Endothelial cell (in vitro differentiated cells): Measurements from ENCODE around the gene CACNA1H. TPM values are rescaled to one million over a fixed set of nuclear protein-coding genes. Genes with fewer than 3 reads are reported as not detected.

ENCODE experiments used
- DNase-seq: peaks from one replicate; pipeline ENCODE4 v3.0.0; 2021; ENCODE audit warnings: low spot score
- H3K27ac Mint-ChIP-seq: one replicate; pipeline ENCODE4 v1.8.0; 2021; ENCODE audit warnings: mixed read lengths, inconsistent platforms; ENCODE audit not compliant: unreplicated experiment
- H3K27me3 Mint-ChIP-seq: one replicate; pipeline ENCODE4 v1.8.0; 2021; ENCODE audit warnings: mild to moderate bottlenecking, moderate library complexity, mixed read lengths, inconsistent platforms; ENCODE audit not compliant: unreplicated experiment
- H3K36me3 Mint-ChIP-seq: one replicate; pipeline ENCODE4 v1.8.0; 2021; ENCODE audit warnings: mild to moderate bottlenecking, low read depth, mixed read lengths, inconsistent platforms; ENCODE audit not compliant: unreplicated experiment
- H3K4me1 Mint-ChIP-seq: one replicate; pipeline ENCODE4 v1.8.0; 2021; ENCODE audit warnings: mild to moderate bottlenecking, mixed read lengths, inconsistent platforms; ENCODE audit not compliant: unreplicated experiment
- H3K4me3 Mint-ChIP-seq: one replicate; pipeline ENCODE4 v1.8.0; 2021; ENCODE audit warnings: mild to moderate bottlenecking, mixed read lengths, inconsistent platforms; ENCODE audit not compliant: unreplicated experiment
- H3K9me3 Mint-ChIP-seq: one replicate; pipeline ENCODE4 v1.8.0; 2021; ENCODE audit warnings: mixed read lengths, inconsistent platforms; ENCODE audit not compliant: unreplicated experiment
- total RNA-seq: library from RNA; stranded (reverse); fragmentation: NEBNext Ultra II Directional; extraction: Animal tissue kit (Norgen Biotek cat#: 25700); gene quantifications from one replicate; pipeline ENCODE4 v1.2.1, GENCODE V29; 2021; ENCODE audit not compliant: unreplicated experiment
- TF ChIP-seq, protein P1 (sequence below): fragments of 200-600 bp; sonication (generic); IDR thresholded peaks from one replicate; pipeline ENCODE4 v1.5.0; 2021; ENCODE audit warnings: antibody characterized with exemption; ENCODE audit not compliant: unreplicated experiment

Gene CACNA1H
- total RNA-seq, 1 donor from 2014 or later, result 3.4 TPM

- H3K4me3 Mint-ChIP-seq, result no peak overlapping the region
Measured at GRCh38 chr16:1171001-1171400, 18.1 kb downstream of the CACNA1H start.

DNA sequence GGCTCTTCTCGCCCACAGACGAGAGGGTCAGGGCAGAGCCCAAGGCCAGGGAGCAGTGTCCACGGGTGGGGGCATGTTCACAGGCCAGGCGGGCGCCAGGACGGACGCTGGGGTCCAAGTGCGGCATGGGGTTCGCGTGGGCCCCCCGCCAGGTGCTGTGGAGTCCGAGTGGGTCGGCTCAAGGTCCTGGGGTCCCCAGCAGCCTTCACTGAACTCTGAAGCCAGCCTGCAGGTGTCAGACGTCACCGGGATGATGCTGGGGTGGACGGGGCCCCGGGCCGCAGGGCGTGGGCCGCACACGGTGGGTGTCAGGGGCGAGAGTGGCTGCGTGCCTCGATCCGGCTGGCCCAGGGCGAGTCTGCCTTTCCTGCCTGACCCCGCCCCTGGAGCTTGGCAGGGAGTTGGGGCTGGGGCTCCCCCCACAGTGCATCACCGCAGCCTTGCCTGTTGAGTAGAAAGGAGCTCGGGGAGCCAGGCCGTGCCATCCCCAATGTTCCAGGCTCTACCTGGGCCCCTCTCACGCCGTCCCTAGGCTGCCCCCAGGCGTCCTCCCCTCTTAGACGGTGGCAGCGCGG is 19.0 kb downstream of the CACNA1H start:
- no peaks in the 10 kb centered on the region for H3K36me3 Mint-ChIP-seq
- no peaks in the 10 kb centered on the region for H3K4me1 Mint-ChIP-seq
- H3K27ac Mint-ChIP-seq, result no peak overlapping the region
- no peak for DNase-seq
- TF ChIP-seq, protein P1, sequence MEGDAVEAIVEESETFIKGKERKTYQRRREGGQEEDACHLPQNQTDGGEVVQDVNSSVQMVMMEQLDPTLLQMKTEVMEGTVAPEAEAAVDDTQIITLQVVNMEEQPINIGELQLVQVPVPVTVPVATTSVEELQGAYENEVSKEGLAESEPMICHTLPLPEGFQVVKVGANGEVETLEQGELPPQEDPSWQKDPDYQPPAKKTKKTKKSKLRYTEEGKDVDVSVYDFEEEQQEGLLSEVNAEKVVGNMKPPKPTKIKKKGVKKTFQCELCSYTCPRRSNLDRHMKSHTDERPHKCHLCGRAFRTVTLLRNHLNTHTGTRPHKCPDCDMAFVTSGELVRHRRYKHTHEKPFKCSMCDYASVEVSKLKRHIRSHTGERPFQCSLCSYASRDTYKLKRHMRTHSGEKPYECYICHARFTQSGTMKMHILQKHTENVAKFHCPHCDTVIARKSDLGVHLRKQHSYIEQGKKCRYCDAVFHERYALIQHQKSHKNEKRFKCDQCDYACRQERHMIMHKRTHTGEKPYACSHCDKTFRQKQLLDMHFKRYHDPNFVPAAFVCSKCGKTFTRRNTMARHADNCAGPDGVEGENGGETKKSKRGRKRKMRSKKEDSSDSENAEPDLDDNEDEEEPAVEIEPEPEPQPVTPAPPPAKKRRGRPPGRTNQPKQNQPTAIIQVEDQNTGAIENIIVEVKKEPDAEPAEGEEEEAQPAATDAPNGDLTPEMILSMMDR, result no peak
- no peaks in the 10 kb centered on the region for H3K27me3 Mint-ChIP-seq
- no peak overlapping the region for H3K4me3 Mint-ChIP-seq
- H3K9me3 Mint-ChIP-seq, result no peaks in the 10 kb centered on the region

More at GRCh38 chr16:1171001-1171400, 18.1 kb downstream of the CACNA1H start:
- TF ChIP-seq, protein P1, result no peak
- H3K36me3 Mint-ChIP-seq, result no peaks in the 10 kb centered on the region
- H3K9me3 Mint-ChIP-seq, result no peaks in the 10 kb centered on the region
- no peaks in the 10 kb centered on the region for H3K4me1 Mint-ChIP-seq
- H3K27me3 Mint-ChIP-seq, result peaks cover 3% of the 10 kb centered on the region
- H3K27ac Mint-ChIP-seq, result no peak overlapping the region
- DNase-seq, result no peak

DNA sequence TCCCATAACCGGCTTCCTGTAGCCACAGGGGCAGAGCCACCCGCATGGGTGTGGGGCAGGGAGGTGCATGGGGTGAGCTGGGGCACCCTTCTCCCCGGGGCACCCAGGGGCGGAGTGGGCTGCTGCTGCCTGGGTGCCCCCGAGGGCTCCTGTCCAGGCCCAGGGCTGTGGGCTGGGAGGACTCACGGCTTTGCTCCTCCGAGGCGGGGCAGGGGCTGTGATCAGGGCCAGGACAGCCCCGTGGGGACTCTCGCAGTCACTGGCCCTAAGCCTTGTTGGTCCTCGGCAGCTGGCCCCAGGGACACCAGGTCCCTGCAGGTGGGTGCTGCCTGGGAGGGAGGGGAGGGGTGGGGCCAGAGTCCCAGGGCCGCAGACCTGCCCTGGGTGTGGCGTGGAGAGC is 19.7 kb downstream of the CACNA1H start:
- Mint-ChIP-seq H3K4me3 (no peak overlapping the region), H3K9me3 (no peaks in the 10 kb centered on the region), H3K4me1 (no peaks in the 10 kb centered on the region), H3K27me3 (no peaks in the 10 kb centered on the region), H3K27ac (no peak overlapping the region), H3K36me3 (no peaks in the 10 kb centered on the region)
- TF ChIP-seq, protein P1, result no peak
- DNase-seq, result no peak

GRCh38 chr16:1173788-1174451 is 21.0 kb downstream of the CACNA1H start:
- Mint-ChIP-seq H3K27me3 (no peaks in the 10 kb centered on the region), H3K4me1 (no peaks in the 10 kb centered on the region), H3K36me3 (no peaks in the 10 kb centered on the region), H3K9me3 (no peaks in the 10 kb centered on the region), H3K4me3 (no peak overlapping the region), H3K27ac (no peak overlapping the region)
- no peak for DNase-seq
- TF ChIP-seq, protein P1, result no peak

- no peaks in the 10 kb centered on the region for H3K9me3 Mint-ChIP-seq
- H3K4me3 Mint-ChIP-seq, result no peak overlapping the region
- H3K27ac Mint-ChIP-seq, result no peak overlapping the region
- H3K36me3 Mint-ChIP-seq, result no peaks in the 10 kb centered on the region
- no peak for DNase-seq
- no peaks in the 10 kb centered on the region for H3K4me1 Mint-ChIP-seq
- TF ChIP-seq, protein P1, result no peak
- H3K27me3 Mint-ChIP-seq, result no peaks in the 10 kb centered on the region
Measured at GRCh38 chr16:1174477-1175357, 21.8 kb downstream of the CACNA1H start.
